Activated naive CD8-positive, alpha-beta T cell (primary cell): Measurements from ENCODE around the gene INTS3.
A peak's percentile ranks its signal among the peaks of the same experiment; 100 is the strongest.

Experiments
- H3K27ac Mint-ChIP-seq: one replicate; pipeline ENCODE4 v1.8.0; 2021; ENCODE audit warnings: mixed read lengths
- H3K27me3 Mint-ChIP-seq: one replicate; pipeline ENCODE4 v1.8.0; 2021; ENCODE audit warnings: mixed read lengths
- H3K36me3 Mint-ChIP-seq: one replicate; pipeline ENCODE4 v1.8.0; 2021; ENCODE audit warnings: mixed read lengths
- H3K4me1 Mint-ChIP-seq: one replicate; pipeline ENCODE4 v1.8.0; 2021; ENCODE audit warnings: low read depth, mixed read lengths
- H3K4me3 Mint-ChIP-seq: one replicate; pipeline ENCODE4 v1.8.0; 2021; ENCODE audit warnings: mild to moderate bottlenecking, mixed read lengths
- H3K9me3 Mint-ChIP-seq: one replicate; pipeline ENCODE4 v1.8.0; 2021; ENCODE audit warnings: low read depth, mixed read lengths

Gene INTS3

GRCh38 chr1:153801786-153802697, 74.2 kb downstream of the INTS3 start:
- Mint-ChIP-seq H3K9me3 (no peaks in the 10 kb centered on the region), H3K27ac (peak overlapping the region; percentile 17)

DNA sequence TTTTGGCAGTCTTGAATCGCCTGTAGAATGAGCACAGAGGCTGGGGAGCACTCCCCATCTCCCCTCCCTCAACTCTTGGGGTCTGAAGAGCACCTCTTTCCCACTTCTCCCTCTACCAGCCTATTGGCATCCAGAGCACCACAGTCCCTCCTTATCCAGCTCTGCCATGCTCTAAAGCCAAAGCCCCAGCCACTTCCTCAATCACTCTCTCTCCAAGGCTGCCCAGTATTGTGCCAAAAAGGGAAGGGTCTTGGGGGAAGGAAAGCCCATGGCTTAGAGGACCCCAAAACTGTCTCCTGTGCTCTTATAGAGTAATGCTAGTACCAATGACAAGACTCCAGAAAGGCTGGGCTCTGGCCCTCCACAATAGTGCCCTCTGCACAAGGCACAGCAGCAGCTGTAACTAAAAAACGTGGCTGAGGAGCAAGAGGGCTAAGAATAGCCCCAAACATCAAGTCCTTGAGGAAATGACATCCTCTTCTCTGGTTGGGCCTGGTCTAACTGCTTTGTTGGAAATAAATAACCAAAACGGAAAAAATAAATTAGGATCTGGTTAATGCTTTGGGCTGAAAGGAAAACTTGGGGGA, 75.7 kb downstream of the INTS3 start:
- Mint-ChIP-seq H3K27me3 (no peaks in the 10 kb centered on the region), H3K9me3 (no peaks in the 10 kb centered on the region), H3K4me3 (peak overlapping the region; percentile 38), H3K27ac (peak overlapping the region; percentile 78), H3K4me1 (peaks cover 35% of the 10 kb centered on the region), H3K36me3 (peaks cover 2% of the 10 kb centered on the region)

More at GRCh38 chr1:153801786-153802697, 74.2 kb downstream of the INTS3 start:
- Mint-ChIP-seq H3K36me3 (peaks cover 2% of the 10 kb centered on the region), H3K4me1 (peaks cover 38% of the 10 kb centered on the region), H3K27me3 (no peaks in the 10 kb centered on the region), H3K4me3 (no peak overlapping the region)

DNA sequence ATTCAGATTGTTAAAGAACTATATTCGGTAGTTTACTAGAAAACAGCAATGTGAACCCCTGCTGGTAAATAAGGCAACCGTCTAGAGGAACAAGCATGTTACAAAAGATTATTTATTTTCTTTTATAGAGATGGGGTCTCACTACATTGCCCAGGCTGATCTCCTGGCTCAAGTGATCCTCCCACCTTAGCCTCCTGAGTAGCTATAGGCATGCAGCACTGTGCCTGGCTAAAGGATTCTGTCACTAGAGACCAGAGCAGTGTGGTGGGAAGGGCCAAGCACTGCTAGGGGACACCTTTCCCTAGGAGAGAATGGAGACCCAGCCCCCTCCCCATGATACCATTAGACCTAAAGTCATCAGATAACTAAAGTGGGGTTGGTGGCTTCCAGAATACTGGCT, 76.3 kb downstream of the INTS3 start:
- Mint-ChIP-seq H3K36me3 (peaks cover 2% of the 10 kb centered on the region), H3K27me3 (no peaks in the 10 kb centered on the region), H3K4me3 (no peak overlapping the region), H3K27ac (peak overlapping the region; percentile 79), H3K9me3 (no peaks in the 10 kb centered on the region), H3K4me1 (peaks cover 35% of the 10 kb centered on the region)

DNA sequence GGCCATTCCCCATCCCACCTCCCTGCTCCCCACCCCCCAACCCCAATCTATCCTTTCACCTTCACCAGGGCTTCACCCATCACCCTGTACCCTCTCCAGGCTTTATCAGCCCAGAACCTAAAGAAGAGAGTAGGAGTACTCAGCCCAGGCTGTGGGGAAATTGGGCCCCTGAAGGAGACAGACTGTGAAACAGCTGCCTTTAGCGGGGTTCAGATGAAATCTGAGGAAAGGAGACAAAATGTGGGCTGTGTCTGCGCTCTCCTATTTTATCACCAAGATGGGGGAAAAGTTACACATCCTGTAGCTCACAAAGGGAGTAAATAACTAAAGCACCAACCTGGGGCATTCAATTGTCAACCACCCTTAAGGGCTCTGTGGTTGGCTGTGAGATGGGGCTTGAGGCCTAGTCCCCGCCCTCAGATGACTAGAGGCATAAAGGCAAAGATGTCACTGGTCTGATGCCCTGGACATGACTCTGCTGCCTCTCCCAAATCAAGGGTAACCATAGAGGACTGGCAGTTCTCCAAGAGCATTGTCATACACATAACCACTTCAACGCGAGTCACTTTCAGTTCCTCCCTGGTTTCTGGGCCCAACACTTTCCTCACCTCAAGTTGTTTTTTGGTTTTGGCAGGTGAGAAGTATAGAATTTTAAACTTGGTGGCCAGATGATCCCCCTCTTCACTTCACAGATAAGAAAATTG, 77.3 kb downstream of the INTS3 start:
- Mint-ChIP-seq H3K27me3 (no peaks in the 10 kb centered on the region), H3K27ac (peak overlapping the region; percentile 92), H3K4me3 (peak overlapping the region; percentile 68)

DNA sequence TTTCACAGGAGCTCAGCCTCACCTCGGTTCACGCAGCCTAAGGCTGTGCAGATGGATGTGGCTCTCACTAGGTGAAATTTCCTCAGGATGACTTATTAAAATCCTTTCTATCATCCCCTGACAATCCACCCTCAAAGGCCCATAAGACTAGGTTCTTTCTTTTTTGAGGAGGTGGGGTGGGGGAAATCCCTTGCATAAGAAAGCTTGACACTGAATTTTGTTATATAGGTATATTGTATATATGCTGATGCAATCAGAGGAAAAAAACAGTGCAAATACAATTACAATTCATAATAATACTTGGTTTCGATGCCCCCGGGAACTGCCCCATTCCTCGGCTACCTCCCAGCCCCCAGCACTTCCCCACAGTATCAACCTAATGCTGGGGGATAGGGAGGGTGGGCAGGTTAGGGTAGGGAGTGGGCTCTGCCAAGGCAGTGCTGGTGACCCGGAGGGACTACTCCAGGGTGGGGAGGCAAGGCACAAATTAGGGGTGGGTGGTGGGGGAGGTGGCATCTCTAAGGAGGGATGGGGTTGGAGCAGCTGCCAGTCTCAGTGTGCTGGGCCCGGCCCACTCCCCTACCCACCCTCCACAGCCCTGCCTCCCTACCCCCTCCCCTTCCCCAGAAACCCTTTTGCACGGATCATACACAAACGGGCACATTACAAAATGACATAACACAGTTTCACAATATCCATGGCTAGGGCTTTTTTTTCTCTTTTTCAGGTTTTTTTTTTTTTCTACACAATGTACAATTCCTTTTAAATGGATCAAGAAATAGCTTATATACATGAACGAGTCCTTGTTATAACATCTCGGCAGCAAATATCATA, 78.3 kb downstream of the INTS3 start:
- Mint-ChIP-seq H3K27me3 (no peaks in the 10 kb centered on the region), H3K9me3 (no peaks in the 10 kb centered on the region), H3K4me3 (peak overlapping the region; percentile 68), H3K27ac (peak overlapping the region; percentile 92), H3K36me3 (peaks cover 5% of the 10 kb centered on the region), H3K4me1 (peaks cover 35% of the 10 kb centered on the region)

More for the DNA sequence above, 77.3 kb downstream of the INTS3 start:
- Mint-ChIP-seq H3K36me3 (peaks cover 4% of the 10 kb centered on the region), H3K9me3 (no peaks in the 10 kb centered on the region), H3K4me1 (peaks cover 35% of the 10 kb centered on the region)

GRCh38 chr1:153816283-153816889, 88.5 kb downstream of the INTS3 start:
- Mint-ChIP-seq H3K4me3 (no peak overlapping the region), H3K9me3 (no peaks in the 10 kb centered on the region), H3K27me3 (no peaks in the 10 kb centered on the region), H3K4me1 (peaks cover 3% of the 10 kb centered on the region), H3K27ac (peak overlapping the region; percentile 2), H3K36me3 (peaks cover 8% of the 10 kb centered on the region)

DNA sequence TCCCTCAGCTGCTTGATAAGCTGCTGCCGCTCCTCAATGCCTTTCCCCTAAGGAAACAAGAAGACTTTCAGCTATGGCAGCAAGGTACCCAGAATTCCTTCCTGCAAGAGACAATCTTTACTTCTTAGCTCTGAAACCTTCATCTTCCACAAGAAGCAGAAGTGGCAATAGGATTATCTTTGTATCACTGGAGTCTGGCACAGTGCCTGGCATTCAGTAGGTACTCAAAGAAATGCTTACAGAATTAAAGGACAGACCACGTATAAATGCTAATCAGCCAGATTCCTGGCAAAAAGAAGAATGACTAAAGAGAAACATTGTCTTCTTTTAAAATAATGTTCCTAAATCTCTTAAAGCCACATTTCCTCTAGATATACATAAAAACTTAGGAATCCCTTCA, 91.0 kb downstream of the INTS3 start:
- Mint-ChIP-seq H3K36me3 (peaks cover 7% of the 10 kb centered on the region), H3K4me3 (no peak overlapping the region), H3K27ac (peak overlapping the region; percentile 48)

More for the DNA sequence above, 91.0 kb downstream of the INTS3 start:
- no peaks in the 10 kb centered on the region for H3K27me3 Mint-ChIP-seq
- H3K9me3 Mint-ChIP-seq, result no peaks in the 10 kb centered on the region
- H3K4me1 Mint-ChIP-seq, result peaks cover 3% of the 10 kb centered on the region
